ENCODE data around the gene RGS13. TPM values are rescaled to one million over a fixed set of nuclear protein-coding genes. Genes with fewer than 3 reads are reported as not detected.

The RGS13 gene
- total RNA-seq, 1 donor from 2014 or later: not detected

DNA sequence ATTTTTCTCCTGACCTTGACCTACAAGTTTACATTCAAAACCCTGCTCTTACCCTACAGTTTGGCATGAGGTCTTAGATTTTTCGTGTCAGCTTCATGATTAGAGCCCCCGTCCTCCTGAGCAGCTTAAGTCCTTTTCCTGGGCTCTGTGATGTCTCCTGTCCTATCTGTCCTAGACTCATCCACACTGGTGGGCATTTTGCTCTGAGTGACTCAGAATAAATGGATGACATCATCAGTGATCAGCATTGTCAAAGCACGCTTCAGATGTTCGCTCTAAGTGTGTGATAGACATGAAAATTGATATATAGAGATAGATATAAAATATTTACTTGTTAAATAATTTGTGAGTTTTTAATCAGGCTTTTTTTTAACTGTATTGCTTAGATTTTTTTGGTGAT, 21.8 kb downstream of the RGS13 start:
- no peak overlapping the region for H2AFZ ChIP-seq (replicated peaks)
- no peak for TF ChIP-seq EZH2phosphoT487 (IDR thresholded peaks at IDR 0.05)
- TF ChIP-seq CTCF (IDR thresholded peaks at IDR 0.05): no peak

DNA sequence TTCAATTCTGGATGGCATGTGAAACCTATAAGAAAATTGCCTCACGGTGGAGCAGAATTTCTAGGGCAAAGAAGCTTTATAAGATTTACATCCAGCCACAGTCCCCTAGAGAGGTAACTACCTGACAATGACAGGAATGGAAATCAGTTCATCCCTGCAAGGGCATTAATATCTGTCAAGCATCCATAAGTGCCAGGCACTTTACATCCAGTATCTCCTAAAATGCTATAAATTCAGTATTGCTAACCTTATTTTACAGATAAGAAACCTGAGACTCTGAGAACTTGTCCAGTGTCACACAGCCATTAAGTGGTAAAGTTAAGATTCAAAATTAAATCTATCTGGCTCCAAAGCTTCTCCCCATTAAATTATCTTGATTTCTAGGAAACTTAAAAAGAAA, 22.3 kb downstream of the RGS13 start:
- no peaks in the 10 kb centered on the region for H3K79me2 ChIP-seq (ENCODE audit: low read depth)
- DNase-seq (ENCODE audit: low spot score): no peak
- no peak overlapping the region for H2AFZ ChIP-seq (replicated peaks)
- H4K20me1 ChIP-seq (ENCODE audit: low read depth): no peaks in the 10 kb centered on the region
- no peak overlapping the region for H3K9ac ChIP-seq
- H3K4me1 ChIP-seq: no peaks in the 10 kb centered on the region
- no peak overlapping the region for H3K27ac ChIP-seq
- no peaks in the 10 kb centered on the region for H3K27me3 ChIP-seq
- H3K9me3 ChIP-seq (ENCODE audit: low read depth): no peaks in the 10 kb centered on the region
- H3K4me1 Mint-ChIP-seq: no peaks in the 10 kb centered on the region
- H3K4me2 ChIP-seq: no peak overlapping the region
- H3K27me3 Mint-ChIP-seq (ENCODE audit: insufficient read depth, low read depth): peaks cover 3% of the 10 kb centered on the region
- no peak overlapping the region for H3K4me3 ChIP-seq
- no peak overlapping the region for H3K27ac Mint-ChIP-seq
- TF ChIP-seq CTCF (IDR thresholded peaks at IDR 0.05): no peak
- TF ChIP-seq EZH2phosphoT487 (IDR thresholded peaks at IDR 0.05): no peak
- no peak for TF ChIP-seq EZH2 (IDR thresholded peaks at IDR 0.05)
- H3F3A ChIP-seq (ENCODE audit: low read depth): no peaks in the 10 kb centered on the region
- peaks cover 2% of the 10 kb centered on the region for H3K9me3 Mint-ChIP-seq
- H3K4me3 Mint-ChIP-seq: no peak overlapping the region
- no peaks in the 10 kb centered on the region for H3K36me3 Mint-ChIP-seq
- H3K36me3 ChIP-seq: no peaks in the 10 kb centered on the region

More for the DNA sequence above, 21.8 kb downstream of the RGS13 start:
- peaks cover 2% of the 10 kb centered on the region for H3K9me3 Mint-ChIP-seq
- Histone ChIP-seq H3K9me3 (ENCODE audit: low read depth) (no peaks in the 10 kb centered on the region), H3F3A (ENCODE audit: low read depth) (no peaks in the 10 kb centered on the region), H3K9ac (no peak overlapping the region), H3K27me3 (no peaks in the 10 kb centered on the region), H3K79me2 (ENCODE audit: low read depth) (no peaks in the 10 kb centered on the region), H3K4me3 (no peak overlapping the region), H3K27ac (no peak overlapping the region), H3K4me2 (no peak overlapping the region), H3K4me1 (no peaks in the 10 kb centered on the region), H3K36me3 (no peaks in the 10 kb centered on the region), H4K20me1 (ENCODE audit: low read depth) (no peaks in the 10 kb centered on the region)
- H3K27ac Mint-ChIP-seq: no peak overlapping the region
- no peaks in the 10 kb centered on the region for H3K36me3 Mint-ChIP-seq
- H3K27me3 Mint-ChIP-seq (ENCODE audit: insufficient read depth, low read depth): peaks cover 3% of the 10 kb centered on the region
- H3K4me3 Mint-ChIP-seq: no peak overlapping the region
- no peak for DNase-seq (ENCODE audit: low spot score)
- H3K4me1 Mint-ChIP-seq: no peaks in the 10 kb centered on the region

DNA sequence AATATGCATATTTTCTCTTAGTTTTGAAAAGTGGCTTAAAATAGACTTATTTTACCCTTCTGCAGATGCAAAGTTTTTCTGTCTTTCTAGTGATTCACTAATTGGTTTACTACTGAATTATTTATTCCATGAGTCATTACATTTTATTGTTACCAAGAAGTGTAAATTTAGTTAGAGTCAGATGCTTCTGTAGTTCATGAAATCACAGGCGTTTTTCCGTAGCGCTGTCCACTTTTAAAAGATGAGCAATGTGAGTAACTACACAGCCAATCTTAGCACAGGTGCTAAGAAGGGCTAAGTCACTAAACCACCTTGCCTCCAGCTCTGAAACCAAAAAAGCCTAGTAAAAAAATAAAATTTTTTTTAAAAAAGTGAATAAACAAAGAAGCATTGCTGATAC, 24.7 kb downstream of the RGS13 start:
- no peaks in the 10 kb centered on the region for H3K4me1 ChIP-seq
- no peak overlapping the region for H3K4me3 ChIP-seq
- H3K4me3 Mint-ChIP-seq: no peak overlapping the region
- no peaks in the 10 kb centered on the region for H3K36me3 Mint-ChIP-seq
- TF ChIP-seq CTCF (IDR thresholded peaks at IDR 0.05): no peak
- TF ChIP-seq EZH2phosphoT487 (IDR thresholded peaks at IDR 0.05): no peak
- no peak for TF ChIP-seq EZH2 (IDR thresholded peaks at IDR 0.05)
- no peak overlapping the region for H3K27ac Mint-ChIP-seq
- H3K4me2 ChIP-seq: no peak overlapping the region
- H3K27ac ChIP-seq: no peak overlapping the region
- H3K9ac ChIP-seq: no peak overlapping the region
- H2AFZ ChIP-seq (replicated peaks): no peak overlapping the region
- H3K9me3 ChIP-seq (ENCODE audit: low read depth): no peaks in the 10 kb centered on the region
- H3K27me3 ChIP-seq: no peaks in the 10 kb centered on the region
- H3K36me3 ChIP-seq: no peaks in the 10 kb centered on the region
- DNase-seq (ENCODE audit: low spot score): no peak
- no peaks in the 10 kb centered on the region for H3K79me2 ChIP-seq (ENCODE audit: low read depth)
- no peaks in the 10 kb centered on the region for H3K4me1 Mint-ChIP-seq
- H3K27me3 Mint-ChIP-seq (ENCODE audit: insufficient read depth, low read depth): peaks cover 3% of the 10 kb centered on the region
- H3F3A ChIP-seq (ENCODE audit: low read depth): no peaks in the 10 kb centered on the region
- no peaks in the 10 kb centered on the region for H4K20me1 ChIP-seq (ENCODE audit: low read depth)
- peaks cover 2% of the 10 kb centered on the region for H3K9me3 Mint-ChIP-seq
